KBM-7 (cell line): ENCODE measurements around the gene SLC2A5.
"Not testable (repeated sequence)": the region's sequence is repeated elsewhere in the genome, so short reads cannot be mapped to it uniquely, and the experiment has no call there.

Experiments used
- DNase-seq: peaks from one replicate; pipeline ENCODE4 v3.0.0-alpha.2; 2015
- in situ Hi-C: fragments of 300-500 bp; cut with MboI; formaldehyde crosslinking; loops from 2 replicates; pipeline ENCODE4 v1.14.3; 2020; ENCODE audit warnings: low sequenced_read_pairs, low pct_unique_long_range_greater_than_20kb, mixed read lengths

Gene SLC2A5

GRCh38 chr1:9093996-9094595 lies 24.7 kb upstream of the SLC2A5 start:
- peak; percentile 61 for DNase-seq
- in situ Hi-C loops = not testable (repeated sequence)

GRCh38 chr1:9093581-9093980 lies 24.1 kb upstream of the SLC2A5 start:
- in situ Hi-C loops = no loop called here
- peak; percentile 60 for DNase-seq

- no peak for DNase-seq
Measured at GRCh38 chr1:9093091-9093490, 23.7 kb upstream of the SLC2A5 start.

GRCh38 chr1:9088807-9089206 lies 19.4 kb upstream of the SLC2A5 start:
- no peak for DNase-seq
- in situ Hi-C loops = no loop called here

More at GRCh38 chr1:9093091-9093490, 23.7 kb upstream of the SLC2A5 start:
- in situ Hi-C loops = no loop called here

- DNase-seq = no peak
- in situ Hi-C loops = no loop called here
Measured at GRCh38 chr1:9087411-9088125, 18.1 kb upstream of the SLC2A5 start.

- DNase-seq = no peak
- in situ Hi-C loops = no loop called here
Measured at GRCh38 chr1:9086796-9087195, 17.4 kb upstream of the SLC2A5 start.

GRCh38 chr1:9086045-9086444 lies 16.6 kb upstream of the SLC2A5 start:
- in situ Hi-C loops = no loop called here
- no peak for DNase-seq

- in situ Hi-C loops = no loop called here
- no peak for DNase-seq
Measured at GRCh38 chr1:9085306-9085940, 16.0 kb upstream of the SLC2A5 start.

- in situ Hi-C loops = no loop called here
- DNase-seq = no peak
Measured at GRCh38 chr1:9084906-9085305, 15.5 kb upstream of the SLC2A5 start.

GRCh38 chr1:9081473-9081872 lies 12.0 kb upstream of the SLC2A5 start:
- in situ Hi-C loops = no loop called here
- DNase-seq = no peak

- in situ Hi-C loops = no loop called here
Measured at GRCh38 chr1:9080705-9081291, 11.4 kb upstream of the SLC2A5 start.

GRCh38 chr1:9079988-9080704 lies 10.7 kb upstream of the SLC2A5 start:
- in situ Hi-C loops = no loop called here
- no peak for DNase-seq

More at GRCh38 chr1:9080705-9081291, 11.4 kb upstream of the SLC2A5 start:
- no peak for DNase-seq

GRCh38 chr1:9078752-9079500 lies 9.5 kb upstream of the SLC2A5 start:
- DNase-seq = no peak
- in situ Hi-C loops = no loop called here

GRCh38 chr1:9078015-9078751 lies 8.7 kb upstream of the SLC2A5 start:
- DNase-seq = peak; percentile 84

GRCh38 chr1:9075022-9075421 lies 5.6 kb upstream of the SLC2A5 start:
- DNase-seq = peak; percentile 68
- in situ Hi-C loops = no loop called here

More at GRCh38 chr1:9078015-9078751, 8.7 kb upstream of the SLC2A5 start:
- in situ Hi-C loops = no loop called here

- in situ Hi-C loops = no loop called here
- no peak for DNase-seq
Measured at GRCh38 chr1:9073143-9073542, 3.7 kb upstream of the SLC2A5 start.

- in situ Hi-C loops = no loop called here
- DNase-seq = no peak
Measured at GRCh38 chr1:9071554-9072235, 2.3 kb upstream of the SLC2A5 start.

GRCh38 chr1:9070486-9070885 lies 1.1 kb upstream of the SLC2A5 start:
- in situ Hi-C loops = no loop called here
- DNase-seq = no peak
